Measurements from ENCODE around the gene ELFN2.

ELFN2 gene

DNA sequence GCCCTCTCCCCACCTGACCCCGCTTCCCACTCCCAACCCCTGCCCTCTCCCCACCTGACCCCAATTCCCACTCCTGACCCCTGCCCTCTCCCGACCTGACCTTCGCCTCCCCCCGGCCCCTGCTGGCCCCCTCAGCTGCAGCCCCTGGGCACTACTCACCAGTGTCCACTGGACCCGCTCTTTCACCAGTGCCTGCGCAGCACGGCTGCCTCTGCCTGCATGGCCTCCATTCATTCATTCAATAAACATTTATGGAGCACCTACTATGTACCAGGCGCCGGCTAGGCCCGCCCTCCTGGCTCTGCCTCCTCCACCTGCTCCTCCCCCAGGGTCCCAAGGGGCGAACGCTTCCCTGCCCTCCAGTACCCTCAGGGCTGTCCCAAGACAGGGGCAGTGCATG is 42.6 kb downstream of the ELFN2 start:
- DNase-seq (ENCODE audit: low spot score) = no peak

DNA sequence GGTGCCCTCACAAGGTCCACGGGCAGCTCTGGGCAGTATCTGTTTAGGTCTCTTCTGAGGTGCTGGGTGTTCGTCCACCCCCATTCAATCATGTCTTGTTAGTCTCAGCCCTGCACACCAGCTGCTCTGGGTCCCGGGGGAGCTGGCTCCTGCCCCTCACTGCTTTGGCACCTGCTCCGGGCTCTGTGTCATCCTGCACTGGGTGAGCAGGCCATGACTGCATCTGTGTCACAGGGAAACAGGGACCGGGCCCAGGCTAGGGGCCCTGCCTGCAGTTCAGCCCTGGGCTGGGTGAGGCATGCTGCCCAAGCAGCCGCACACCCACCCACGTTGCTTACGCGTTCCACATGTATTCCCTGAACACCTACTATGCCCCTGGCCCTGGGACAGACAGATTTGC is 43.9 kb downstream of the ELFN2 start:
- no peak for DNase-seq (ENCODE audit: low spot score)

- DNase-seq (ENCODE audit: low spot score) = no peak
Observed at GRCh38 chr22:37381489-37381888, 45.8 kb downstream of the ELFN2 start.

DNA sequence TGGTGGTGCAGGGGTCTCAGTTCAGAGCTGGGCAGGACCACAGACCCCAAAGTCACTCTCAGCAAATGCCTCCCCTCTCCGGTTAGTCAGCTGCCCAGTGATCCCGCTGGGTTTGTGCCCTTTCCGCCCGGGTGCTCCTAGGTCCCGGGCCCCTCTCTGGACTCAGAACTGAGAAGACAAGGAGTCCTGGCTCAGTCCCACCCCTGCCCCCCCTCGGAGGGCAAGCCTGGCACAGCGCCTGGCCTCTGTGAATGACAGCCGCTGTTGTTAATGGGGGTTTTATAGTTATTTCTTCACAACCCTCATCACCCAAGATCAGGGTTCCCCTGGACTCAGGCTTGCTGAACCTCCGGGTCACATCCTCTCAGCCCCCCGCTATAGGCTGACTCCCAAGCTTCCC is 47.6 kb downstream of the ELFN2 start:
- no peak for DNase-seq (ENCODE audit: low spot score)

DNA sequence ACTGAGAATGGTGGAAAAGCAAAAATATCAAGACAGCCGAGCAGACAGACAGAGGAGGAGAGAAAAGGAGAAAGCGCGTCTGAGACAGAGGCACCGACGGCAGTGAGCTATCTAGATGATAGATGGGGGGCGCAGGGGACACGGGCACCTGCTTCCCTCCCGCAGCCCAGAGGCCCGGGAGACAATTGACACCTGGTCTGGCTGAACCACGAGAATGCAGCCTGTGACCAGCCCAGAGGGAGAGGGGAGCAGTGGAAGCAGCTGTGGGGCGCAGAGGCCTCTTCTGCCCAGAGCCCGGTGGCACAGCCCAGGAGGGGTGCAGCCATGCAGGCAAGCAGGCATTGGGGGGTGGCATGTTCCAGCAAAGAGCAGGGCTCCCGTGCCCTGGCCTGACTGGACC is 48.2 kb downstream of the ELFN2 start:
- DNase-seq (ENCODE audit: low spot score) = no peak

GRCh38 chr22:37378642-37379058 is 48.6 kb downstream of the ELFN2 start:
- no peak for DNase-seq (ENCODE audit: low spot score)

DNA sequence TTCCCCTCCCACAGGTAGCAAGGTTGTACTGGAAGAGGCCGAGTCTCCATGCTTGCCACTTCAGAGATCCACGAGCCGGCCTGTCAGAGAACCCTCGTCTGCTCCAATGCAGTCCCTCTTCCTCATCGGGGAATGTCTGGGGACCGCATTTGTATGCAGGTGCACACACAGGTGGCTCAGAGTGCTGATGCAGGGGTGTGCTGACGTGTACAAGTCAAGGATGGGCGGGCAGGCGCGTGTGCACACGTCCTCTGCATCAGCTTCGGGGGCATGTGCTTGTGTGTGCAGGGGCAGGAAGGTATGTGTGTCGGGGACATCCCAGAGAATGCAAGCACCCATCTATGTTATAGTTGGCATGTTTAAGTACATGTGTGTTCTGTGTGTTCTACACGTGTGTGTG is 49.4 kb downstream of the ELFN2 start:
- DNase-seq (ENCODE audit: low spot score) = no peak

DNA sequence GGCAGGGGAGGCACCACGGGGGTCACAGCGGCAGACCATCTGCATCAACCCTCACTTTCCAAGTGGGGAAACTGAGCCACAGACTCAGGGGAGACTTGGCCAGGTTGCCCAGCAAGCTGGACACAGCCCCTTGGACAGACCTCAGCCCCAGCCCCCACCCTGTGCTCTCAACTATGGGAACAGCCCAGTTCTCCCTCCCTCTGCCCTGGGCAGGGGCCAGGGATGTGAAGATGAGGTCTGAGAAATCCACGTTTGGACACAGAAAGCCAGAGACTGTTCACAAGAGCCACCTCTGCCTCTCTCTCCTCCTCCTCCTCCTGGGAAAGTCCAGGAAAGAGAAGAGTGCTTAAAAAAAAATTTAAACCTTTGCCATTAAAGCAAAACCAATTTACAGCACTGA is 50.1 kb downstream of the ELFN2 start:
- no peak for DNase-seq (ENCODE audit: low spot score)

- DNase-seq (ENCODE audit: low spot score) = no peak
Observed at GRCh38 chr22:37376643-37377042, 50.6 kb downstream of the ELFN2 start.

- no peak for DNase-seq (ENCODE audit: low spot score)
Observed at GRCh38 chr22:37375801-37376200, 51.5 kb downstream of the ELFN2 start.

GRCh38 chr22:37374571-37374970 is 52.7 kb downstream of the ELFN2 start:
- DNase-seq (ENCODE audit: low spot score) = no peak

GRCh38 chr22:37373451-37373850 is 53.8 kb downstream of the ELFN2 start:
- no peak for DNase-seq (ENCODE audit: low spot score)

DNA sequence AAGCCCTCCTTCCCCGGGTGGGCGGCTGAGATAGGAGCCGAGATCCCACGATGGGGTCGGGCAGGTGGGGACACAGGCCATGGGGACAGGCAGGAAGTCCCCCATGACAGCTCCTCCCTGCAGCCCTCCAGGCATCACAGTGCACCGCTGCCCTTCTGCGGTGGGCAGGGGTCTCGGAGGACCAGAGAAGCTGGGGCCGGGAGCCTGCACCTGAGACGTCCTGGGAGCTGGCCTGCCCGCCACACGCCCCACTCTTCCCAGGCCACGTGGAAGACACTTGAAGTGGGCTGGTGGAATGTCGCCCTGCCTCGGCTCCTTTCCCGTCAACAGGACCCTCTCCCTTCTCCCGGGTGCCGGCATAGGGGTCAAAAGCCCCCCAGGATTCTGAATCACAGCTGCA is 55.4 kb downstream of the ELFN2 start:
- no peak for DNase-seq (ENCODE audit: low spot score)

DNA sequence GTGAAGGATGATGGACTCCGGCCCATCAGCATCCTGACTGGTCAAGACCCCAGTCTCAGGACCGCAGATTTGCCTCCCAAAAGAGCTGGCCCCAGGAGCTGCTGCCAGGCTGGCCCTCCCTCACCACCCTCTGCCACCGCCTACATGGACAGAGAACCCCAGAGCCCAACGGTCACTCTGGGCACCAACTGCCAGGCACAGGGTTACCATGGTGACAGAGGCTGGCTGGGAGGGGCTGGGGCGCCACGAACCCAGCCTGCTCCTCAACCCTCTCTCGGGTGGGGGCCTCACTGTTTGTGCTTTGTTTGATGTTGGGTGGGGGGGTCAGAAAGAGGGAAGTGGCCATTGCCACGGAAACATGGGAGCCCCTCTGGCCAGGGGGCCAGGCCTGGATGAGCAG is 55.8 kb downstream of the ELFN2 start:
- no peak for DNase-seq (ENCODE audit: low spot score)

GRCh38 chr22:37370306-37370979 is 56.8 kb downstream of the ELFN2 start:
- no peak for DNase-seq (ENCODE audit: low spot score)

GRCh38 chr22:37369483-37369882 is 57.8 kb downstream of the ELFN2 start:
- no peak for DNase-seq (ENCODE audit: low spot score)

DNA sequence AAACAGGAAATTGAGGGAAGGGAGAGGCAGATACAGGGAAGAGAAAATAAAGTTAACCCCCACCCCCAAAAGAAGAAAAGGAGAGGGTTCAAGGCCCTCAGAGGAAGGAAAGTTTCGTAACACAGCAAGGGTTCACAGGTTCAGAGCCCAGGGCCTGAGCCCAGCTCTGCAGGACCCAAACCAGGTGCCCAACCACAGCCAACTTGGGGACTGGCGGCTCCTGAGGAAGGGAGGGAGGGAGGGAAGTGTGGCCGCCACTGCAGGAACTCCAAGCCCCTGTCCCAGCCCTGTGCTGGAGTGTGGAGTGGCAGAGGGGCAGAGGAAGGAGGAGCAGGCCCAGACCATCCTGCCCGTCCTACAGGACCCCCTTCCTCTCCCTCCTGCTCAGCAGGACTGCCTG is 59.2 kb downstream of the ELFN2 start:
- no peak for DNase-seq (ENCODE audit: low spot score)

- no peak for DNase-seq (ENCODE audit: low spot score)
Observed at GRCh38 chr22:37366601-37367000, 60.7 kb downstream of the ELFN2 start.

DNA sequence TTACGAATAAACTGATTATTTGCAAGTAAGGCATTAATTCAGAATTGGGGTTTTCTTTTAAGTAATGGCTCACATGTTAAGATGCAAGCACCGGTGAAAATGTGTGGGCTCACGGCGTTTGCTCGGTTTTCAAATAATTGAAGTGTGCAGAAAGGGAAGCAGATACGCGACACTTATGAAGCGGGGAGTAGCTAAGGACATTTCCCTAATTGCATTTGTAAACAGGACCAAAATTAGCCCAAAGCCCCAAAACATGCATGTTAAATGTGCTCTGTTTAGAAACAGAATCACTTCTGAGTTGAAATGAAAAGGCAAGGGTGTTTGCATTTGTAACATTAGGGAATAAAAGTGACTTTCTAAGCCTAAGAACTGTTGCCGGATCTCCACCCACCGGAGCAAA is 61.3 kb downstream of the ELFN2 start:
- DNase-seq (ENCODE audit: low spot score) = no peak

GRCh38 chr22:37363261-37363992 is 63.9 kb downstream of the ELFN2 start:
- DNase-seq (ENCODE audit: low spot score) = no peak

DNA sequence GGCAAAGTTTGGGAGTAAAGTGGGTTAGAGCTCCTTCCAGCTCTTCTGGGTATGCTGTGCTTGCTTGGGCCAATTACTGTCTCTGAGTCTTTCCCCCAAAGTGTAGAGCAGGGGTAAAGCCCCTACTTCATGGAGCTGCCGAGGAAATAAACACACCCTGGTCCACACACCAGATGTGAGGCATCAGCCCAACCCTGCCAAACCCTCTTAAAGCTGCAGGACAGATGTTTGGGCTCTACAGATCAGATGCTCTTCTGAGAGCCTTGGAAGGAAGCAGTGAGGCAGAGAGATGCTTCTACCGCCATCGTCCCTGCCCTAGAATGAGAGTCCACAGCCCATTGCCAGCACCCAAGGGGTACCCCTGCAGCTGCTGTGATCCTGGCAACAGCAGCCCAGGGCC is 64.7 kb downstream of the ELFN2 start:
- no peak for DNase-seq (ENCODE audit: low spot score)

DNA sequence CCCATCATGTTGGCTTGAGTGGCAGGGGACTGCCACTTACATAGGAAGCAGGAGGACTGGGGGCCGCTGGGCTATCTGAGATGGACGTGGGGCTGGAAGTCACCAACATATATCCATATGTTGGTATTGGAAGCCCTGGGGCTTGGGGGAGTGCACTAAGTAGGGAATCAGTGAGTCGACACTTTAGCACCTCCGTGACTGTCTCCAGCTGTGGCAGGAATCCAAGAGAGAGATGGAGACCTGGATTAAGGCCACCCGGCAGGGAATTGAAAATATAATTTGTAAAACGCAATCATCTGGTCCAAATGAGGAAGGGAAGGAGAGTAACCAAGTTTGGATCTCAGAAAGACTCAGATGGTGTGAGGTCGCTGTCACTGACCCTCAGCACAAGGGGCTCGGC is 68.4 kb downstream of the ELFN2 start:
- DNase-seq (ENCODE audit: low spot score) = no peak

- no peak for DNase-seq (ENCODE audit: low spot score)
Observed at GRCh38 chr22:37358386-37358785, 68.9 kb downstream of the ELFN2 start.
